GM19468 (cell line): Measurements from ENCODE around the gene NEDD8.

Experiments used
- ATAC-seq: cut with Tn5 transposase; IDR thresholded peaks from one replicate; pipeline ENCODE4 v1.9.1; 2021; ENCODE audit warnings: mild to moderate bottlenecking, moderate library complexity, moderate number of reproducible peaks; ENCODE audit not compliant: unreplicated experiment; ENCODE audit errors: extremely low read depth

The NEDD8 gene

GRCh38 chr14:24185026-24185425 is 47.1 kb downstream of the NEDD8 start:
- no peak for ATAC-seq

- ATAC-seq, result no peak
These were observed 47.8 kb downstream of the NEDD8 start for GRCh38 chr14:24184104-24184970.

- ATAC-seq, result no peak
These were observed 49.1 kb downstream of the NEDD8 start for GRCh38 chr14:24183014-24183481.

GRCh38 chr14:24182110-24182882 is 49.9 kb downstream of the NEDD8 start:
- ATAC-seq, result no peak

GRCh38 chr14:24181371-24182077 is 50.6 kb downstream of the NEDD8 start:
- ATAC-seq, result no peak

- ATAC-seq, result no peak
These were observed 52.0 kb downstream of the NEDD8 start for GRCh38 chr14:24179961-24180796.

GRCh38 chr14:24179294-24179960 is 52.7 kb downstream of the NEDD8 start:
- ATAC-seq, result no peak

GRCh38 chr14:24178399-24179178 is 53.6 kb downstream of the NEDD8 start:
- ATAC-seq, result no peak

GRCh38 chr14:24177891-24178290 is 54.3 kb downstream of the NEDD8 start:
- no peak for ATAC-seq

- ATAC-seq, result no peak
These were observed 54.9 kb downstream of the NEDD8 start for GRCh38 chr14:24177041-24177825.

- ATAC-seq, result no peak
These were observed 55.6 kb downstream of the NEDD8 start for GRCh38 chr14:24176599-24176998.

- ATAC-seq, result no peak
These were observed 59.3 kb downstream of the NEDD8 start for GRCh38 chr14:24172871-24173281.

GRCh38 chr14:24172261-24172860 is 59.8 kb downstream of the NEDD8 start:
- no peak for ATAC-seq

- peak; percentile 69 for ATAC-seq
These were observed 60.5 kb downstream of the NEDD8 start, which contains the start of gene REC8 for GRCh38 chr14:24171422-24172260. REC8 (plus strand) TSS chr14:24172080; CDS start chr14:24172553, 473 bp downstream.

GRCh38 chr14:24167469-24168114 is 64.6 kb downstream of the NEDD8 start:
- ATAC-seq, result no peak
